K562 (cell line): ENCODE data around the gene RPL19.
"Not testable (repeated sequence)": the region's sequence is repeated elsewhere in the genome, so short reads cannot be mapped to it uniquely, and the experiment has no call there.

Source experiments
- CREB1 ChIP-seq, 2 experiments: sonication (generic) in 1 of 2; formaldehyde crosslinking in 1 of 2; IDR thresholded peaks; 2 replicates each; pipeline versions ENCODE4 v1.6.1 to v1.8.0; 2012 to 2022; ENCODE audit warnings: inconsistent platforms in 1 of 2, mild to moderate bottlenecking in 1 of 2, missing genetic modification reagents in 1 of 2, moderate library complexity in 1 of 2
- GATA2 ChIP-seq: sonication (generic); formaldehyde crosslinking; IDR thresholded peaks from 2 replicates; pipeline ENCODE4 v1.4.0; 2020; ENCODE audit warnings: mild to moderate bottlenecking, missing genetic modification reagents
- IRF2 ChIP-seq: sonication (generic); formaldehyde crosslinking; IDR thresholded peaks from 2 replicates; pipeline ENCODE4 v1.8.1; 2022; ENCODE audit warnings: mild to moderate bottlenecking, missing genetic modification reagents
- JUN ChIP-seq, 2 experiments: sonication (generic) in 1 of 2; formaldehyde crosslinking in 1 of 2; IDR thresholded peaks; 2 replicates each; pipeline versions ENCODE4 v1.6.1 to v1.8.0; 2012 to 2022; ENCODE audit warnings: borderline replicate concordance in 2 of 2, mild to moderate bottlenecking in 2 of 2, improper control_type of control experiment in 1 of 2, low read depth in 1 of 2, low read length in 1 of 2, missing genetic modification reagents in 1 of 2
- REST ChIP-seq, 2 experiments: fragments of 450-650 bp; formaldehyde crosslinking in 1 of 2; IDR thresholded peaks; 2 replicates each; pipeline versions ENCODE4 v1.4.0 to v1.6.1; 2014 to 2020; ENCODE audit warnings: mild to moderate bottlenecking in 2 of 2, borderline replicate concordance in 1 of 2, low read depth in 1 of 2
- TBL1XR1 ChIP-seq, 2 experiments: IDR thresholded peaks; 2 replicates each; pipeline ENCODE4 v1.6.1; 2012; ENCODE audit warnings: improper control_type of control experiment in 2 of 2, low read length in 2 of 2, mild to moderate bottlenecking in 1 of 2
- TFE3 ChIP-seq: fragments of 450-650 bp; formaldehyde crosslinking; IDR thresholded peaks from 2 replicates; pipeline ENCODE4 v1.4.0; 2020; ENCODE audit warnings: mild to moderate bottlenecking, mixed read lengths
- THRA ChIP-seq: fragments of 450-650 bp; IDR thresholded peaks from 2 replicates; pipeline ENCODE4 v1.6.1; 2017; ENCODE audit warnings: mild to moderate bottlenecking, moderate library complexity
- ZFX ChIP-seq: sonication (generic); formaldehyde crosslinking; IDR thresholded peaks from 2 replicates; pipeline ENCODE4 v1.8.0; 2022; ENCODE audit warnings: mild to moderate bottlenecking, missing genetic modification reagents, moderate library complexity
- ZKSCAN1 ChIP-seq: fragments of 150-350 bp; IDR thresholded peaks from 2 replicates; pipeline ENCODE4 v1.6.1; 2016; ENCODE audit warnings: low read depth, low read length
- ZNF274 ChIP-seq: IDR thresholded peaks from 2 replicates; pipeline ENCODE4 v1.6.1; 2011; ENCODE audit warnings: low read depth, mild to moderate bottlenecking, low read length, moderate library complexity, borderline replicate concordance
- TF ChIP-seq, protein P1 (sequence below), 2 experiments: fragments of 450-650 bp in 1 of 2; sonication (generic) in 1 of 2; formaldehyde crosslinking in 1 of 2; IDR thresholded peaks in 1 of 2; conservative IDR thresholded peaks in 1 of 2; 2 replicates each; pipeline versions ENCODE4 v1.6.1 to v1.8.1; 2016 to 2023; ENCODE audit warnings: mild to moderate bottlenecking in 2 of 2, moderate library complexity in 2 of 2, inconsistent platforms in 1 of 2, missing genetic modification reagents in 1 of 2
- TF ChIP-seq, protein P2 (sequence below), 3 experiments: IDR thresholded peaks in 2 of 3; conservative IDR thresholded peaks in 1 of 3; 2 replicates each; pipeline ENCODE4 v1.5.1; 2011 to 2012; ENCODE audit warnings: low read length in 3 of 3, mild to moderate bottlenecking in 3 of 3, control low read depth in 2 of 3, improper control_type of control experiment in 1 of 3, inconsistent platforms in 1 of 3, low read depth in 1 of 3, mixed read lengths in 1 of 3, moderate library complexity in 1 of 3; ENCODE audit not compliant: insufficient read depth in 2 of 3
- TF ChIP-seq, protein P3 (sequence below), 3 experiments: fragments of 200-800 bp in 1 of 3; sonication (Bioruptor generic) in 1 of 3; sonication (generic) in 1 of 3; formaldehyde crosslinking in 1 of 3; IDR thresholded peaks; 2 replicates each; pipeline versions ENCODE4 v1.6.1 to v1.8.0; 2016 to 2022; ENCODE audit warnings: mild to moderate bottlenecking in 2 of 3, missing compliant biosample characterization in 2 of 3, missing genetic modification characterization in 2 of 3, missing genetic modification reagents in 1 of 3

- TF ChIP-seq JUN (IDR thresholded peaks at IDR 0.05; ENCODE audit: borderline replicate concordance, low read depth, low read length); JUN (CRISPR knock-in tag; IDR thresholded peaks at IDR 0.05; ENCODE audit: borderline replicate concordance); GATA2; CREB1 (IDR thresholded peaks at IDR 0.05); CREB1 (CRISPR knock-in tag; IDR thresholded peaks at IDR 0.05); TBL1XR1 (IDR thresholded peaks at IDR 0.05; ENCODE audit: low read length in 2 of 2); ZNF274; THRA; TFE3 (CRISPR knock-in tag); REST (IDR thresholded peaks at IDR 0.05; ENCODE audit: borderline replicate concordance); REST (CRISPR knock-in tag; IDR thresholded peaks at IDR 0.05; ENCODE audit: low read depth); ZFX; IRF2; ZKSCAN1: not testable (repeated sequence)
- TF ChIP-seq, protein P1, sequence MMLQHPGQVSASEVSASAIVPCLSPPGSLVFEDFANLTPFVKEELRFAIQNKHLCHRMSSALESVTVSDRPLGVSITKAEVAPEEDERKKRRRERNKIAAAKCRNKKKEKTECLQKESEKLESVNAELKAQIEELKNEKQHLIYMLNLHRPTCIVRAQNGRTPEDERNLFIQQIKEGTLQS (IDR thresholded peaks at IDR 0.05), result not testable (repeated sequence)
- TF ChIP-seq, protein P1 (CRISPR knock-in tag; conservative IDR thresholded peaks at IDR 0.05), result not testable (repeated sequence)
- TF ChIP-seq, protein P2, sequence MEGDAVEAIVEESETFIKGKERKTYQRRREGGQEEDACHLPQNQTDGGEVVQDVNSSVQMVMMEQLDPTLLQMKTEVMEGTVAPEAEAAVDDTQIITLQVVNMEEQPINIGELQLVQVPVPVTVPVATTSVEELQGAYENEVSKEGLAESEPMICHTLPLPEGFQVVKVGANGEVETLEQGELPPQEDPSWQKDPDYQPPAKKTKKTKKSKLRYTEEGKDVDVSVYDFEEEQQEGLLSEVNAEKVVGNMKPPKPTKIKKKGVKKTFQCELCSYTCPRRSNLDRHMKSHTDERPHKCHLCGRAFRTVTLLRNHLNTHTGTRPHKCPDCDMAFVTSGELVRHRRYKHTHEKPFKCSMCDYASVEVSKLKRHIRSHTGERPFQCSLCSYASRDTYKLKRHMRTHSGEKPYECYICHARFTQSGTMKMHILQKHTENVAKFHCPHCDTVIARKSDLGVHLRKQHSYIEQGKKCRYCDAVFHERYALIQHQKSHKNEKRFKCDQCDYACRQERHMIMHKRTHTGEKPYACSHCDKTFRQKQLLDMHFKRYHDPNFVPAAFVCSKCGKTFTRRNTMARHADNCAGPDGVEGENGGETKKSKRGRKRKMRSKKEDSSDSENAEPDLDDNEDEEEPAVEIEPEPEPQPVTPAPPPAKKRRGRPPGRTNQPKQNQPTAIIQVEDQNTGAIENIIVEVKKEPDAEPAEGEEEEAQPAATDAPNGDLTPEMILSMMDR (IDR thresholded peaks at IDR 0.05 in 2 of 3, conservative IDR thresholded peaks at IDR 0.05 in 1 of 3; ENCODE audit: insufficient read depth in 2 of 3, low read depth in 1 of 3, low read length in 3 of 3), result not testable (repeated sequence)
- TF ChIP-seq, protein P3, sequence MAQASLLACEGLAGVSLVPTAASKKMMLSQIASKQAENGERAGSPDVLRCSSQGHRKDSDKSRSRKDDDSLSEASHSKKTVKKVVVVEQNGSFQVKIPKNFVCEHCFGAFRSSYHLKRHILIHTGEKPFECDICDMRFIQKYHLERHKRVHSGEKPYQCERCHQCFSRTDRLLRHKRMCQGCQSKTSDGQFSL (CRISPR knock-in tag; IDR thresholded peaks at IDR 0.05), result not testable (repeated sequence)
- TF ChIP-seq, protein P3 (tag; IDR thresholded peaks at IDR 0.05), result not testable (repeated sequence)
Measured at GRCh38 chr17:39168503-39168902, 31.6 kb upstream of the RPL19 start.
